Ramos (cell line): ENCODE data around the gene MYL2.
"Not testable (repeated sequence)": the region's sequence is repeated elsewhere in the genome, so short reads cannot be mapped to it uniquely, and the experiment has no call there.

ENCODE experiments used
- in situ Hi-C: fragments of 300-500 bp; cut with MboI; formaldehyde crosslinking; loops from one replicate; pipeline ENCODE4 v1.14.3; 2022; ENCODE audit warnings: low sequenced_read_pairs; ENCODE audit not compliant: unreplicated experiment

Gene MYL2

GRCh38 chr12:110920324-110920910, at the start of gene MYL2:
TSS of gene MYL2 (minus strand) at chr12:110920579. CDS start at chr12:110920529, 50 bp downstream.
- in situ Hi-C loops: no loop called here

- in situ Hi-C loops: no loop called here
Observed at GRCh38 chr12:110966081-110966760, 45.8 kb upstream of the MYL2 start.

GRCh38 chr12:110965574-110965973, 45.2 kb upstream of the MYL2 start:
- in situ Hi-C loops: no loop called here

GRCh38 chr12:110960795-110961194, 40.4 kb upstream of the MYL2 start:
- in situ Hi-C loops: no loop called here

- in situ Hi-C loops: no loop called here
Observed at GRCh38 chr12:110957652-110958051, 37.3 kb upstream of the MYL2 start.

- in situ Hi-C loops: no loop called here
Observed at GRCh38 chr12:110957159-110957558, 36.8 kb upstream of the MYL2 start.

- in situ Hi-C loops: not testable (repeated sequence)
Observed at GRCh38 chr12:110950867-110951266, 30.5 kb upstream of the MYL2 start.

- in situ Hi-C loops: not testable (repeated sequence)
Observed at GRCh38 chr12:110950466-110950865, 30.1 kb upstream of the MYL2 start.

- in situ Hi-C loops: loop anchor here (25.0 kb wide), 1 partner anchor 364 kb away; no protein-coding TSS in a partner anchor
Observed at GRCh38 chr12:110948041-110948440, 27.7 kb upstream of the MYL2 start.

GRCh38 chr12:110943373-110943772, 23.0 kb upstream of the MYL2 start:
- in situ Hi-C loops: loop anchor here (25.0 kb wide), 1 partner anchor 369 kb away; no protein-coding TSS in a partner anchor

GRCh38 chr12:110941391-110941790, 21.0 kb upstream of the MYL2 start:
- in situ Hi-C loops: loop anchor here (25.0 kb wide), 1 partner anchor 371 kb away; no protein-coding TSS in a partner anchor

- in situ Hi-C loops: loop anchor here (25.0 kb wide), 1 partner anchor 371 kb away; no protein-coding TSS in a partner anchor
Observed at GRCh38 chr12:110940933-110941332, 20.6 kb upstream of the MYL2 start.

GRCh38 chr12:110940296-110940695, 19.9 kb upstream of the MYL2 start:
- in situ Hi-C loops: loop anchor here (25.0 kb wide), 1 partner anchor 372 kb away; no protein-coding TSS in a partner anchor

- in situ Hi-C loops: loop anchor here (25.0 kb wide), 1 partner anchor 375 kb away; no protein-coding TSS in a partner anchor
Observed at GRCh38 chr12:110937104-110937641, 16.8 kb upstream of the MYL2 start.

- in situ Hi-C loops: loop anchor here (25.0 kb wide), 1 partner anchor 376 kb away; no protein-coding TSS in a partner anchor
Observed at GRCh38 chr12:110936367-110937103, 16.2 kb upstream of the MYL2 start.

GRCh38 chr12:110935588-110935987, 15.2 kb upstream of the MYL2 start:
- in situ Hi-C loops: loop anchor here (25.0 kb wide), 1 partner anchor 377 kb away; no protein-coding TSS in a partner anchor

- in situ Hi-C loops: loop anchor here (25.0 kb wide), 1 partner anchor 378 kb away; no protein-coding TSS in a partner anchor
Observed at GRCh38 chr12:110934093-110934852, 13.9 kb upstream of the MYL2 start.

- in situ Hi-C loops: loop anchor here (25.0 kb wide), 1 partner anchor 379 kb away; no protein-coding TSS in a partner anchor
Observed at GRCh38 chr12:110933326-110933974, 13.1 kb upstream of the MYL2 start.

- in situ Hi-C loops: loop anchor here (25.0 kb wide), 1 partner anchor 380 kb away; no protein-coding TSS in a partner anchor
Observed at GRCh38 chr12:110932046-110932445, 11.7 kb upstream of the MYL2 start.
